Lung microvascular endothelial cell (primary cell): ENCODE measurements around the gene KHK. TPM values are rescaled to one million over a fixed set of nuclear protein-coding genes. Genes with fewer than 3 reads are reported as not detected.

Experiments
- DNase-seq, 2 donors: peaks; one replicate each; pipeline versions ENCODE4 v3.0.0 to v3.0.0-alpha.2; 2010; ENCODE audit warnings: low read depth in 2 of 2
- total RNA-seq: library from RNA; depleted of rRNA; stranded (reverse); fragments of >200 nt; gene quantifications from 2 replicates; pipeline ENCODE4 v1.2.1, GENCODE V29; 2014

The KHK gene
- 2.2 and 3.4 TPM in 2 replicates for total RNA-seq

DNA sequence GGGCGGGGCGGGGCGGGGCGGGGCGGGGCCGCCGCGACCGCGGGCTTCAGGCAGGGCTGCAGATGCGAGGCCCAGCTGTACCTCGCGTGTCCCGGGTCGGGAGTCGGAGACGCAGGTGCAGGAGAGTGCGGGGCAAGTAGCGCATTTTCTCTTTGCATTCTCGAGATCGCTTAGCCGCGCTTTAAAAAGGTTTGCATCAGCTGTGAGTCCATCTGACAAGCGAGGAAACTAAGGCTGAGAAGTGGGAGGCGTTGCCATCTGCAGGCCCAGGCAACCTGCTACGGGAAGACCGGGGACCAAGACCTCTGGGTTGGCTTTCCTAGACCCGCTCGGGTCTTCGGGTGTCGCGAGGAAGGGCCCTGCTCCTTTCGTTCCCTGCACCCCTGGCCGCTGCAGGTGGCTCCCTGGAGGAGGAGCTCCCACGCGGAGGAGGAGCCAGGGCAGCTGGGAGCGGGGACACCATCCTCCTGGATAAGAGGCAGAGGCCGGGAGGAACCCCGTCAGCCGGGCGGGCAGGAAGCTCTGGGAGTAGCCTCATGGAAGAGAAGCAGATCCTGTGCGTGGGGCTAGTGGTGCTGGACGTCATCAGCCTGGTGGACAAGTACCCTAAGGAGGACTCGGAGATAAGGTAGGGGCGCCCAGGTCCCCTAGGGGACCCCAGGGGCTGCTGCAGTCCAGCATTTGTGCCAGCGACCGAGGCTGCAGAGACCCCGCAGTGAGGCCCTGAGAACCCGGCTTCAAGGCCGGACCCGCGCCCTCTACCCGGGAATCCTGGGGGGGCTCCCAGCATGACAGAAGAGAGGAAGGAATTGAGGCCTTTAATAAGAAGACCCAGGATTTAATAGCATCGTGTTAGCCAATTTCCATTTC lies at the start of gene KHK:
Gene KHK (plus strand): TSS at position 49 of the 870 bp plus-strand sequence. CDS start 488 bp downstream, at position 537.
- peak in 1 of 2 donors; percentile 31 for DNase-seq

DNA sequence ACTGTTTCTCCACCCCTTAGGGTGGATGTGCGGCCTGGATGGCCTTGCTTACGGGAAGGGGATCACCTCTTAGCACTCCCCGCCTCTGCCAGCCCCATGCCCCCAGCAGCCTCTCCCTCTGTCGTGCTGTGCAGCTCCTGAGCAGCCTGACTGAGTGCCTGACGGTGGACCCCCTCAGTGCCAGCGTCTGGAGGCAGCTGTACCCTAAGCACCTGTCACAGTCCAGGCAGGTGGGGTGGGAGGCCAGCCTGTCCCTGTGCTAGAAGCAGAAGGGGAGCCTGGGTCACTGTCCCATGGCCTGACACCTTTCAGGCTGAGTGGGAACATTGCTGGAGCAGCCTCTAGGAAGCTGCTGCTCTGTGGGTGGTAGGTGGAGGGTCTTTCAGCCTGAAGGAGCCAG lies 48.6 kb upstream of the KHK start:
- DNase-seq: no peak

DNA sequence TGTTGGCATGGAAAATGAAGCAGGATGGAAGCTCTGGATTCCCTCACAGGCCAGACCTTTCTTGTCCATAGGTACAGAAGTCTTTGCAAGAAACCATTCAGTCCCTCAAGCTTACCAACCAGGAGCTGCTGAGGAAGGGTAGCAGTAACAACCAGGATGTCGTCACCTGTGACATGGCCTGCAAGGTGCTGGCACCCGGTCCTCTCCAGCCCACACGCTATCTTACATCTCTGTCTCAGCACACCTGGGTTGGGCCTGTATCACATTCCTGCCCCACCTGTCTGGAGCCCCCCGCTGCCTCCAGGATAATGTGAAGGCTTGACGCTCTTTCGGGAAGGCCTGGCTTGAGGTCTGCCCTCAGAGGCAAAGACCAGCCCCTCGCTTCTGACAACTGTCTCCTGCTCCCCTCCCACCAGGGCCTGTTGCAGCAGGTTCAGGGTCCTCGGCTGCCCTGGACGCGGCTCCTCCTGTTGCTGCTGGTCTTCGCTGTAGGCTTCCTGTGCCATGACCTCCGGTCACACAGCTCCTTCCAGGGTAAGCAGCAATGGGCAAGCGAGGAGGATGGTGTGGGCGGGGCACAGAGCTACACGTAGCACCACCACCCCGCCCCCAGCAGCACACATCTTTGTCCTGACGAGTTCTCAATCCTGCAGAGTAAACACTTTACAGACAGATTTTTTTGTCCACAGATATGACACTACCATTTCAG lies 47.8 kb upstream of the KHK start:
- no peak for DNase-seq

DNA sequence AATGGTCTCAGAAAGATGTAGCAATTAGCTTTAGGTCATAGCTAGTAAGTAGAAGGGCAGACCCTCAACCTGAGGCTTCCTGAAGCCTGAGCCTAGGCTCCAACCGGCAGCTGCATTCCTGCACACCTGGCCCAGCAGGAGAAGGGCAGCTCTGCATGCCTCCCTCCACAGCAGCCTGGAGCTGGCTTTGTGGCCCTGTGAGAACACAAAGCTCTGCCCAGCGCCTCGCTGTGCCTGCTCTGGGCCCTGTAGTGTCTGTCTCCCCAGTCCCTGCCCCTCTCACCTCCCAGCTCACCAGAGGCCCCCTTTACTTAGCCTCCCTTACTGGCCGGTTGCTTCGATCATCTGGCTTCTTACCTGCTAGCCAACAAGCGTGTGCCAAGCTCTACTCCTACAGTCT lies 47.1 kb upstream of the KHK start:
- no peak for DNase-seq

DNA sequence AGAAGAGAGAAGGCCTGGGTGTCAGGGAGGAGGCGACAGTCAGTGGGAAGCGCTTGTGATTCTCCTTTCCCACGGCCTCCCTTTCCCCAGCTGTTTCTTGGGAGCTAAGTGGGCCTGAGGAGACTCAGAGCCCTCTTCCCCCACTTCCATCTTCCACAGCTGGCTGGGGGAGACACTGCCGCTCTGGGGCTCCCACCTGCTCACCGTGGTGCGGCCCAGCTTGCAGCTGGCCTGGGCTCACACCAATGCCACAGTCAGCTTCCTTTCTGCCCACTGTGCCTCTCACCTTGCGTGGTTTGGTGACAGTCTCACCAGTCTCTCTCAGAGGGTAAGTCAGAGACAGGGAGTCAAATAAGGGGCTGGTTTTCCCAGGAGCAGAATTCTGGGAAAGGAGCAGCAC lies 46.7 kb upstream of the KHK start:
- no peak for DNase-seq

DNA sequence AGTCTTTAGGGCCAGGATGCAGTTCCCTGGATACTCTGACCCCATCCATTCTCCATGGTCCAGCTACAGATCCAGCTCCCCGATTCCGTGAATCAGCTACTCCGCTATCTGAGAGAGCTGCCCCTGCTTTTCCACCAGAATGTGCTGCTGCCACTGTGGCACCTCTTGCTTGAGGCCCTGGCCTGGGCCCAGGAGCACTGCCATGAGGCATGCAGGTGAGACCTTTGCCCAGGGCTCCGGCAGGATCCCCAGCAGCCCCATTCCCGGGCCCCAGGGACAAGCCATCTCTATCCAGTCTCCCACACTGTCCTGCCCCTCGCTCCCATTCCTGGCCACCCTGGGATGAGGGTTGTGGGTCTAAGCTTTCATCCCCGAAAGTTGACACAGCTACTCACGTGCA lies 46.3 kb upstream of the KHK start:
- DNase-seq: no peak

DNA sequence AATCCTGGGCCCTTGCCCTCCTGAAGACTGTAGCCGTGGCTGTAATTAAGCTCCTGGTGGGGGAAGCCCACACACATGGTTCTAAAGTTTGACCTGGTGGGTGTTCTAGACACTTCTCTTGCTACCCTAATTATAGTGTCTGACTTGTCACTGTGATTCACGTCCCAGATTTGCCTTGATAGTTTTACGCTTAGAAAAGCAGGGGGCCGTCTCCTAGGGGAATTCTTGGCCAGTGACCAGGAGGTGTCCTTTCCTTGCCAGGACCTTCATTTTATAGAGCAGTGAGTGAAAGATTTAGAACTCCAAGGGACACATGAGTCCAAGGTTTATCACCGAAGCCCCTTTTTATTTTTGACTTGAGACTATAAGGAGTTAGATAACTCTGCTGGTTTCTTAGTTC lies 44.8 kb upstream of the KHK start:
- DNase-seq: no peak

DNA sequence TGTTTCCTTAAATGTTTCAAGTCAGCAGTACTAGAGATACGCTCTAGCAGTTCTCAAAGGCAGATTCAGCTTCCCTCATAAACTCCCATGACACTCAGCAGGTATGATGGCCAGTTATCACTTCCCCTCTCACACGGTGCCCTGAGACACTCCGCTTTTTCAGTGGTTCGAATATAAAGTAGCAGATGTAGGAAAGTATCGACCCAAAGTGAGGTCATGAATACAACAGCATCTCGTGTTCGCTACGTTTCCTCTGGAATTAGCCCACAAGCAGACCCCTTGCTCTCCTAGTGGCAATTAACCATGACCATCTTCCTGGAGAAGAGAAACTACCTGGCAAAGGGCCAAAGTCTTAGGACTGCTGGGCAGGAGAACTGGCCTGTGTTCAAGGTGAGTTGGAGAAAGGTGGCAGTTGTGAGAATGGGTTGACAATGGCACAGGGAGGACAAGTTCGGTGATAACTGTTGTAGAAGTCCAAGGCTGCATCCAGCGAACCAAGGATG lies 44.4 kb upstream of the KHK start:
- peak in 1 of 2 donors; percentile 32 for DNase-seq

DNA sequence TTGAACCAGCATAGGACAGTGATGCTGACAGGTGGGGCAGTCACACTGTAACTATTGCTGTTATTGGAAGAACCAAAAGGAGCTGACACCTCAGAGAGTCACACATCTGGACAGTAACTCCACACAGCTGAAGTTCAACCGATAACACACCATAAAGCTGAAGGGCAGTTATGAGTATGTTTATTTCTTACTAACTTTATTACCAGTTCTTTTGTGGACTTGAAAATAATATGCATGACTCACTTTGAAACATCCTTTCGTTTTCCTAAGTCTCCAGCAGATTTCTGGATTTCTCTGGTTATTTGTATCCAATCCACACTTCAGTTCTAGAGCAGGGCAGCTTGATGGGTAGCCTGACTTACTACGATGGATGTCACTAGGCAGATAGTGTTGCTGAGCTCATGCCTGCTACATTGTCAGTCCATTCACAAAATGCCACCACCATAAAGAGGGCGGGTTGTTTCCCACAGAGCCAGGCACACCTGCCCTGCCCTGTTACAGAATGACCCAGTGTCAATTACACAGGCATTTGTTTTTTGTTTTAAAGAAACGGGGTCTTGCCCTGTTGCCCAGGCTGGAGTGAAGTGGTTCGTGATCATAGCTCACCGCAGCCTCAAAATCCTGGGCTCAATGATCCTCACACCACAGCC lies 43.5 kb upstream of the KHK start:
- DNase-seq: no peak

DNA sequence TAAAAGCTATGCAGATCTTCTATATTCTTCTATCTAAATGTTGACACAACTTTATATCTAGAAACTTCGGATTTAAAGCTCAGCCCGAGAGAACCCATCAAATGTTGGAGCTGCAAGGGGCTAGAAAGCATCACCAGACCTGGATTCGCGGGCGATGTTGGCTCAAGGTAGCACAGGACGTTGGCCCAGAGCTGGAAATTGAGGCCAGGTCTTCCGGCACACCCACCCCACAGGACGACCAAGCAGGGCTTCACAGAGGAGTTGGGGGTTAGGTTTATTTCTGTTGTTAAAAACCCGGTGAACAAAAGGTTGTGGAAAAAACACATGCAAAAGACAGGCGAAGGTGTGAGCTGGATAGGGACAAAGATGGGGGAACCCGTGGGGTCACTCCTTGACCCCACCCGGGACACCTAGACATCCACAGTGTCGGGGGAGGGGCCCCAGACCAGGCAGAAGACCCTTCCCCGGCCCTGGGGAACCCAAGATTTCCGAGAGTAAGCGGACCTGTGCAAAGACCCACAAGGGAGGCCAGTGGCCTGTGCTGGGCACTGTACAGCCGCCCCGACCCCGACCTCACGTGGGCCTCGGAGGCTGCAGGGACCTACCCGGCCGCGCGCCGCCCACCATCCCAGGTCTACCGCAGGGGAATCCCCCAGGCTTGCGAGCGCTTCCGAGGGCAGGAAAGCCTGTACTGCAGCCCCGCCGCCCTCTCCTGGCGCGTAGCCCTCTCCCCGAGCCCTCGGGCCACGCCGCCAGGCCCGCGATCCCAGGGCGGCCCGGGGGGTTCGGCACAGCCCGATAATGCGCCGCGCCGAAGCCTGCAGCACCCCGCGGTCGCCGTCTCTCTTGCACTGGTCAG lies 36.9 kb upstream of the KHK start:
- DNase-seq: peak; percentile 63 to 78

DNA sequence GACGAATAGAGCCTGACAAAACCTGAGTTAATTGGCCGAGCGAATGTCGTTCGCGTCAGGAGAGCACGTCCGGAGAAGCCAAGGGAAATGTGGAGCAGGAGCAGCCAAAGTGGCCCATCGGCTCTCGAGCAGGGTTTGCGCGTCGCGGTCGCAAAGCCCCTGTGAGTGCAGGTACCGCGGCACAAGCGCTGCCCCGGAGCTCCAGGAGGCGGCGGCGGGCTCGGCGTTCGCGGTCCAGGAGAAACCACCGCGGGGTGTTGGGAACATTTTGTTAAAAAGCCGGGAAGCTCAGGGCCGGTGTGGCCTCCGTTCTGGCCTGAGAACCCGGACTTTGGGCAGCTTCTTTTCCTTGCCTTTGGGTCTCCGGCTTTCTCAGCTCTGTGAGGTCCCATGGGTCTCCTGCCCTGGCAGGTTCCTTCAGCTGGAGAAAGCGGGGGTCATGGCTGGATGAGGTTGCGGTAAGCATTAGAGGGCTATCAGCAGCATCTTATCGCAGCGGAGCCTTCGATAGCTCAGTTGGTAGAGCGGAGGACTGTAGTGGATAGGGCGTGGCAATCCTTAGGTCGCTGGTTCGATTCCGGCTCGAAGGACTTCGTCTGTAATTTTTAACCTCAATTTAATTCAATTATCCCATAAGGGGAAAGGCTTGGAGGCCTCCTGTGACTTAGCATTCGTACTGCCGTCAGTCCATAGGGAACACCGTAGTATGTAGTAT lies 36.1 kb upstream of the KHK start:
- peak; percentile 90 to 93 for DNase-seq

DNA sequence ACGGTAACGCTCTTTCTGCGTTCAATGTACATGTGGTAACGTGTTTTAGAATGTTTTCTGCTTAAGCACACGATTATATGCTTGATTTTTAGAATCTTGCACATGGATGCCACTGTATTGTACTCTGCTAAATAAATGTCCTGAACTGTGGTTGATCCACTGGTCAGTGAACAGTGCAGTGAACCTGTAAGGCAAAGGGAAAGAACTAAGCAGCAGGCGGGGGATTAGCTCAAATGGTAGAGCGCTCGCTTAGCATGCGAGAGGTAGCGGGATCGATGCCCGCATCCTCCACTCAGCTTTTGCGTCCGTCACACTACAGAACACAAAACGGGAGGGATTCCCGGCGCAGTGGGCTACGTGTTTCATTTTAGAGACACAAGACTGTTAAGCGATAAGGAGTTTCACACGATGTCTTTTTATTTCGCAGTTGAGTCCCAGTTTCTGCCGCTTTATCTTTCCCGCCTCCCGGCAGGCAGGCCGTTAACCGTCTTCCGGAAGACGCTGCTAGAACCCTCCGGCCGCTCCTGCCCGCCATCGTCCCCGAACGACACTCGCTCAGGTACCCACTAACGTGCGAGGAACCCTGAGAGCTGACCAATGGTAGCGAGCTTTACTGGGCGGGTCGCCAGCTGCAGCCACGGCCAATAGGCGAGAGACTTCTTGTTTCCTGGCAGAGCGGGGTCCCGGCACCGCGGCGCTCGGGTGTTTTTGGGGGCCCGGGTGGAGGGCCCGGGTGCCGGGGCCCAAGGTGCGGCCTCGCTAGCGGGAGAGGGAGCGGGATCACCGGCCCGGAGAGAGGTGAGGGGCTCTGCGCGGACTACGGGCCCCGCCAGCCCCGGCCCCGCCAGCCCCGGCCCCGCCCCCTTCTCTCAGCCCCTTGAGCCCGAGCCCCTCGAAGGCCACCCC lies 35.3 kb upstream of the KHK start, which contains the start of gene AGBL5:
Gene AGBL5 (plus strand): TSS at position 673 of the 906 bp plus-strand sequence. CDS start 1,291 bp downstream, outside the sequence.
- DNase-seq: peak; percentile 93 to 96

DNA sequence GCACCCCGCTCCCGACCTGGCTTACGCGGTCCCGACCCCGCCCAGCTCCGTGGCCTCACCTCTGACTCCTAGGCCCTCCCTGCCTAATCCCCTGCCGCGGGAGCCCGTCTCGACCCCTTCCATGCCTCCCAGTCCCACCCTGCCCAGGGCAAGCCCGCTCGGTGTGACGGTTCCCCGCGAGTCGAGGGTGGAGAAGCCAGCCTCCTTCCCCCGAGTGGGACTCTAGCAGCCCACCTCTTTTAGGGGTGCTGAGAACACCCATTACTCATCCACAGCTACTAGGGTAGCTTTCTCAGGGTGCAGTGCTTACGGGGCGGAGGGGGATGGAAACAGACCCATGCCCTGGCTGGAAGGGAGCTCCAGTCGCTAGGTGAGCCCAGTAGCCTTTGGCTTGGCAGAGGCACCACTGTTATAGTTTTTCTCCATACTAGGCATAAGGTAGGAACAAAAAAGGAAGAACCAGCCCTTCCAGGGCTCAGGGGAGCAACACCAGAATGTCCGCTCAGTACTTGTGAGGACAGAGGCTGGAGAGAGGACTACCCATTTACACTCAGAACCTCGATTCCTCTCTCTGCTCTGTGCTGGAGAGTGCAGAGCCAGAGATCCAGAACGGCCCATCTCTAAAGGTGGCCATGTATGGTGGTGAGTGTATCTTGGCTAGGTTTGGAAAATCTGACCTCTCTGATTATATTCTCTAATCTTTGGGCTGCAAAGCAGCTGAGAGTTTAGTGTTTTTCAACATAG lies 34.5 kb upstream of the KHK start:
- DNase-seq: peak in 1 of 2 donors; percentile 20

DNA sequence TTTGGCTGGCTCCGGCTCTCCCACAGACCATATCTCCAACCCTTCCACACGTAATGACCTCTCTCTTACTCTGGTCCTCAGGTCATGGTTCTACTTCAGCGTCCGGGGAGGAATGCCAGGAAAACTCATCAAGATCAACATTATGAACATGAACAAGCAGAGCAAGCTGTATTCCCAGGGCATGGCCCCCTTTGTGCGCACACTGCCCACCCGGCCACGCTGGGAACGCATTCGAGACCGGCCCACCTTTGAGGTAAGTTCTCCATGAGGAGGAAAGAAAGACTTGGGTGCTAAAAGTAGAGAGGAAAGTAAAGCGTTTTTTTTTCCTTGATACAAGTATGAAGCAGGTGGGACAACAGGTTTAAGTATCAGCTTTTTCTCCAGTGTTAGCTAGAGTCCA lies 33.3 kb upstream of the KHK start:
- no peak for DNase-seq

DNA sequence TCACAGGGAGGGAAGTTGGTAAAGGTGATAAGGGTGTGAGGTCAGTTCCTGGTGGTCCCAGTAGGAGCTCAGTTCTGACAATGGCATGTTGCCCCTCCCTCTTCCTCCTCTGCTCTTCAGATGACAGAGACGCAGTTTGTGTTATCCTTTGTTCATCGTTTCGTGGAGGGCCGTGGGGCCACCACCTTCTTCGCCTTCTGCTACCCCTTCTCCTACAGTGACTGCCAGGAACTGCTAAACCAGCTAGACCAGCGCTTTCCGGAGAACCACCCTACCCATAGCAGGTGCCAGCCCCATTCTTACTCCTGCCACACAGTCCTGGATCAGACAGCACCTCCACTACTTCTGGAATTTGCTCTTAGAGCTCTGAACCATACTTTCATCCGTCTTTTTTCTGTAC lies 32.8 kb upstream of the KHK start:
- no peak for DNase-seq

DNA sequence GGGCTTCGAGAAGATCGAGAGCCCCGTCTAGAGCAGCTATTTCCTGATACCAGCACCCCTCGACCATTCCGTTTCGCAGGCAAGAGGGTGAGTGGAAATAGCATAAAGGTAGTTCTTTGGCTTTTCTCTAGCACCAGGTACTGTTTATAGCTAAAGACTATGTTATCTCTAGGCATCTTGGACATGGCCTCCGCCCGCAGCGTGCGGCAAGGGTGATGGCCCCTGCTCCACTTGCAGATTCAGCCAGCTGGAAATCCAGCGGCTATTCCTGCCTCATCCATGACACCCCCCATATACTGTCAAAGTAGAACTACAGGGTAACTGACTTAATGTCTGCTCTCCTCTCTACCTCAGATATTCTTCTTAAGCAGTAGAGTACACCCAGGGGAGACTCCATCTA lies 31.9 kb upstream of the KHK start:
- no peak for DNase-seq

DNA sequence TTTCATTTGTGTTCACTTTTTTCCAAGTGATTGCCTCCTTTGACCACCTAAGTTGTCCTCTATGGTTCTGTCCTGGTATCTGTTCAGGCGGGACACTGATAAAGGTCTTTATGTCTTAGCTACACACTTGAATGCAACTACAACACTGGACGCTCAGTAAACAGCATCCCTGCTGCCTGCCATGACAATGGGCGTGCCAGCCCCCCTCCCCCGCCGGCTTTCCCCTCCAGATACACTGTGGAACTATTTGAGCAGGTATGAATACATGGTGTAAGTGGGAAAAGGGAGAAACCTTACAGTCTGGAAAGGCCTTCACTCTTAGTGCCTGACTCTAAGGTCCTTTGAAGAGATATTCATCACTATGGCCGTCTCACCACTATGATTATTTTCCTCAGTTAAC lies 29.4 kb upstream of the KHK start:
- no peak for DNase-seq

DNA sequence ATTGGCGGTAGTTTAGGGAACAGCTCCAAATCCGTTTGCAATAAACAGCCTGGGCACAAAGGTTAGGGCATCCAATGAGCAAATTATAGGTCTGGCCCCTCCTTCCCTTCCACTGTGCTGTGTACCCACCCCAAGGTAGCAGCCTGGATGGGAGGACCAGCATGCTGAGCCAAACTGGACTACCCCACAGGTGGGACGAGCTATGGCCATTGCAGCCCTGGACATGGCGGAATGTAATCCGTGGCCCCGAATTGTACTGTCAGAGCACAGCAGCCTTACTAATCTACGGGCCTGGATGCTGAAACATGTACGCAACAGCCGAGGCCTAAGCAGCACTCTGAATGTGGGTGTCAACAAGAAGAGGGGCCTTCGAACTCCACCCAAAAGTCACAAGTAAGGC lies 28.4 kb upstream of the KHK start:
- DNase-seq: no peak
